Measurements from ENCODE around the gene HDAC4. TPM values are rescaled to one million over a fixed set of nuclear protein-coding genes. Genes with fewer than 3 reads are reported as not detected.

The HDAC4 gene
- total RNA-seq, 4 donors from 2014 or later = 68.0 to 123 (median 86.5) TPM

GRCh38 chr2:239053801-239054503 is 346.9 kb downstream of the HDAC4 start:
- Histone ChIP-seq H3K27me3 (no peaks in the 10 kb centered on the region), H3K36me3 (peaks cover 0 to 94% (median 7%) of the 10 kb centered on the region in 3 donors), H3K4me1 (no peaks in the 10 kb centered on the region), H3K9me3 (peaks cover 0 to 36% (median 2%) of the 10 kb centered on the region in 4 donors), H3K4me3 (no peak overlapping the region), H3K27ac (no peak overlapping the region)
- 89 to 93% methylated on average over 11 to 15 of the region's 15 CpGs for WGBS, 2 donors
- TF ChIP-seq EP300 (IDR thresholded peaks at IDR 0.05) = no peak
- TF ChIP-seq, protein P1, sequence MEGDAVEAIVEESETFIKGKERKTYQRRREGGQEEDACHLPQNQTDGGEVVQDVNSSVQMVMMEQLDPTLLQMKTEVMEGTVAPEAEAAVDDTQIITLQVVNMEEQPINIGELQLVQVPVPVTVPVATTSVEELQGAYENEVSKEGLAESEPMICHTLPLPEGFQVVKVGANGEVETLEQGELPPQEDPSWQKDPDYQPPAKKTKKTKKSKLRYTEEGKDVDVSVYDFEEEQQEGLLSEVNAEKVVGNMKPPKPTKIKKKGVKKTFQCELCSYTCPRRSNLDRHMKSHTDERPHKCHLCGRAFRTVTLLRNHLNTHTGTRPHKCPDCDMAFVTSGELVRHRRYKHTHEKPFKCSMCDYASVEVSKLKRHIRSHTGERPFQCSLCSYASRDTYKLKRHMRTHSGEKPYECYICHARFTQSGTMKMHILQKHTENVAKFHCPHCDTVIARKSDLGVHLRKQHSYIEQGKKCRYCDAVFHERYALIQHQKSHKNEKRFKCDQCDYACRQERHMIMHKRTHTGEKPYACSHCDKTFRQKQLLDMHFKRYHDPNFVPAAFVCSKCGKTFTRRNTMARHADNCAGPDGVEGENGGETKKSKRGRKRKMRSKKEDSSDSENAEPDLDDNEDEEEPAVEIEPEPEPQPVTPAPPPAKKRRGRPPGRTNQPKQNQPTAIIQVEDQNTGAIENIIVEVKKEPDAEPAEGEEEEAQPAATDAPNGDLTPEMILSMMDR (IDR thresholded peaks at IDR 0.05) = no peak
- no peak for TF ChIP-seq POLR2A (IDR thresholded peaks at IDR 0.05)
- no peak for DNase-seq (ENCODE audit: low spot score in 2 of 2)

- 94% methylated on average over 51 of the region's 51 CpGs for WGBS, 2 donors
- Histone ChIP-seq H3K36me3 (peaks cover 0 to 94% (median 7%) of the 10 kb centered on the region in 3 donors), H3K4me1 (no peaks in the 10 kb centered on the region), H3K27me3 (no peaks in the 10 kb centered on the region), H3K27ac (no peak overlapping the region), H3K9me3 (peaks cover 0 to 33% (median 2%) of the 10 kb centered on the region in 4 donors), H3K4me3 (no peak overlapping the region)
- DNase-seq (ENCODE audit: low spot score in 2 of 2) = no peak
- TF ChIP-seq, protein P1 (IDR thresholded peaks at IDR 0.05) = no peak
- TF ChIP-seq POLR2A (IDR thresholded peaks at IDR 0.05) (no peak), EP300 (IDR thresholded peaks at IDR 0.05) (no peak)
These were observed 347.8 kb downstream of the HDAC4 start for GRCh38 chr2:239052798-239053665.

GRCh38 chr2:239051891-239052445 is 348.9 kb downstream of the HDAC4 start:
- Histone ChIP-seq H3K9me3 (peaks cover 0 to 23% (median 0%) of the 10 kb centered on the region in 4 donors), H3K4me3 (no peak overlapping the region), H3K36me3 (peaks cover 0 to 89% (median 7%) of the 10 kb centered on the region in 3 donors), H3K27ac (no peak overlapping the region), H3K27me3 (no peaks in the 10 kb centered on the region), H3K4me1 (no peaks in the 10 kb centered on the region)
- 92 to 93% methylated on average over 19 of the region's 19 CpGs for WGBS, 2 donors
- no peak for DNase-seq (ENCODE audit: low spot score in 2 of 2)
- TF ChIP-seq EP300 (IDR thresholded peaks at IDR 0.05) = no peak
- TF ChIP-seq, protein P1 (IDR thresholded peaks at IDR 0.05) = no peak

DNA sequence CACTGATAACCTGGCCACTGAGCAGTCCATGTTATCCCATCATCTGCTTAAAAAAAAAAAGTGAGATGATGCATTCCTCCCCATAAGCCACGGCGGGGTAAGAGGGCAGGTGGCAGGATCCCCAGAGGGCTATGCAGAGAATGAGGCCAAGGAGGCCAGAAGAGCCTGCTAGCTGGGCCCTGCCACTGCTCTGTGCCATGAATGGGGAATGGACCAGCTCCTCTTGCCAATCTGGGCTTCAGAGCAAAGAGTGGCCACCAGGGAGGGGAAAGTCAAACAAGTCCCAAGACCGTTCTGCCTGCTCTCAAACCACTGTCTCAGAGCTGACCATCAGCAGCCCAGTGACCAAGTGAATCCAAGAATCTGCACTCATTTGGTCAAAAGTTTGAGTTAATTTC is 350.6 kb downstream of the HDAC4 start:
- peaks cover 0 to 72% (median 7%) of the 10 kb centered on the region in 3 donors for H3K36me3 ChIP-seq
- no peak overlapping the region for H3K27ac ChIP-seq
- H3K27me3 ChIP-seq = no peaks in the 10 kb centered on the region
- no peaks in the 10 kb centered on the region for H3K4me1 ChIP-seq
- no peak overlapping the region for H3K4me3 ChIP-seq
- TF ChIP-seq POLR2A (IDR thresholded peaks at IDR 0.05) = no peak
- TF ChIP-seq, protein P1 (IDR thresholded peaks at IDR 0.05) = no peak
- TF ChIP-seq EP300 (IDR thresholded peaks at IDR 0.05) = no peak
- 97 to 100% methylated on average over 3 of the region's 3 CpGs for WGBS, 2 donors
- DNase-seq (ENCODE audit: low spot score in 2 of 2) = no peak
- H3K9me3 ChIP-seq = peaks cover 0 to 22% (median 0%) of the 10 kb centered on the region in 4 donors

All from tibial nerve (tissue), 4 donors.